ENCODE data around the gene ITGB4. TPM values are rescaled to one million over a fixed set of nuclear protein-coding genes. Genes with fewer than 3 reads are reported as not detected.
A peak's percentile ranks its signal among the peaks of the same experiment; 100 is the strongest.

Gene ITGB4
- total RNA-seq, 6 experiments from 2014 or later, result 0.92 to 4.1 (median 2.0) TPM

DNA sequence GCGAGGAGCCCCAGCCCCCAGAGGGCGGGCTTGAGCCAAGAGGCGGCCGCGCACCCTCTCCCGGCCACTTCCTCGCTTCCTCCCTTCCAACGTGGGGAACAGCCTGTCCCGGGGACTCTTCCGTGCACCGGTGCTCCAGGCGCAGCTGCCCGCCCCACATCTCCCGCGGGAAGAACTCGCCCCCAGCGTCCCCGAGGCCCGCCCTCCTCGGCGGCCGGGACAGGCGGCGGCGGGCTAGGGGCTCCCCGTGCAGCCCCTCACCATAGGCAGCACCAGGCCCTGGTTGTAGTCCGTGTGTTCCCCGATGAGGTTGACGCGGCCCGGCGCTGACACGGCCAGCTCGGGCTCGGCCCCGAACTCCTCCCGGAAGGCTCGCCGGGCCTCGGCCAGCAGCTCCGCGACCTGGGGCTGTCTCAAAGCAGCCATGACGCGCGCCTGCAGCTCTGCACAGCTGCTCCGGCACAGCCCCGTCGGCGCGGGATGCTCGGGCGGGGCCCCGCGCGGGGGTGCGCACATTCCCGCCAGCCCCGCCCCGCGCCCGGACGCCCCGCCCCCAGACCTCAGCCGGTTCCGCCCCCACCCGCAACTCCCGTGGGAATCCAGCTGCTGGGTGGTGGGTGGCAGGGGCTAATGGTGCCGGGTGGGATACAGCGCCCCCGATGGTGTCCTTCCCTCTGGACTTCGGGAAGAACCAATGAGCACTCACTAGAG lies 43.6 kb downstream of the ITGB4 start, which contains the start of gene GALK1:
GALK1 (minus strand) TSS at position 482 of the 711 bp plus-strand sequence; CDS start at position 426, 56 bp downstream.
- peaks cover 0 to 20% (median 7%) of the 10 kb centered on the region in 4 donors for H3K4me1 ChIP-seq
- peak; percentile 69 for TF ChIP-seq POLR2A (IDR thresholded peaks at IDR 0.05)
- TF ChIP-seq, protein P1, sequence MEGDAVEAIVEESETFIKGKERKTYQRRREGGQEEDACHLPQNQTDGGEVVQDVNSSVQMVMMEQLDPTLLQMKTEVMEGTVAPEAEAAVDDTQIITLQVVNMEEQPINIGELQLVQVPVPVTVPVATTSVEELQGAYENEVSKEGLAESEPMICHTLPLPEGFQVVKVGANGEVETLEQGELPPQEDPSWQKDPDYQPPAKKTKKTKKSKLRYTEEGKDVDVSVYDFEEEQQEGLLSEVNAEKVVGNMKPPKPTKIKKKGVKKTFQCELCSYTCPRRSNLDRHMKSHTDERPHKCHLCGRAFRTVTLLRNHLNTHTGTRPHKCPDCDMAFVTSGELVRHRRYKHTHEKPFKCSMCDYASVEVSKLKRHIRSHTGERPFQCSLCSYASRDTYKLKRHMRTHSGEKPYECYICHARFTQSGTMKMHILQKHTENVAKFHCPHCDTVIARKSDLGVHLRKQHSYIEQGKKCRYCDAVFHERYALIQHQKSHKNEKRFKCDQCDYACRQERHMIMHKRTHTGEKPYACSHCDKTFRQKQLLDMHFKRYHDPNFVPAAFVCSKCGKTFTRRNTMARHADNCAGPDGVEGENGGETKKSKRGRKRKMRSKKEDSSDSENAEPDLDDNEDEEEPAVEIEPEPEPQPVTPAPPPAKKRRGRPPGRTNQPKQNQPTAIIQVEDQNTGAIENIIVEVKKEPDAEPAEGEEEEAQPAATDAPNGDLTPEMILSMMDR (IDR thresholded peaks at IDR 0.05), result peak; percentile 54 to 61 (median 58)
- 2% methylated on average over 11 of the region's 71 CpGs for WGBS (ENCODE audit: insufficient coverage, low coverage, low lambda C conversion rate, missing lambda C conversion rate)
- H3K27me3 ChIP-seq, result no peaks in the 10 kb centered on the region
- peak; percentile 76 to 89 (median 85) for ATAC-seq
- H3K4me3 ChIP-seq, result peak within 1 kb of the TSS; percentile 72 to 82 (median 74)
- peak within 1 kb of the TSS; percentile 66 to 84 (median 72) for H3K27ac ChIP-seq
- intact Hi-C loops (cut with DNase I), result no loop called here
- H3K9me3 ChIP-seq, result no peaks in the 10 kb centered on the region
- DNase-seq, result peak; percentile 81 to 86 (median 84)
- H3K36me3 ChIP-seq, result no peaks in the 10 kb centered on the region

DNA sequence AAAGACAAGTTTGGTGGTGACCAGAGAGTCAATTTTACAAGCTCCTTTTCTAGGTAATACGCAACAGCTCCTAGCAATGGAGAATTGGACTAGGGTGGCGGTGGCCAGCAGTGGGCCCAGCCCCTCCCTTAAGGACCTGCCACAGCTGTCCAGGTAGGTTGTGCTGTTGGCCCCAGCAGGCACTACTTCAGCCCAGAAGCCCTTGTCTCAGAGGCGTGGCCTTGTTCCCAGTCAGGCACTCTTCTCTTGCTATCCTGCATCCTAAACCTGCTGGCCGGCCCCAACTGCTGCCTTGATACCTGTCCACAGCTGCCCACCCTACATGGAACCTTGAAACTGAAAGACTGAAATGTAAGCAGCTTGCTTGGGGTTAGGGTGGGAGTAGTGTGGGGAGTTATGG lies 44.7 kb downstream of the ITGB4 start:
- Histone ChIP-seq H3K9me3 (no peaks in the 10 kb centered on the region), H3K4me1 (peaks cover 0 to 31% (median 12%) of the 10 kb centered on the region in 4 donors), H3K27me3 (no peaks in the 10 kb centered on the region), H3K36me3 (no peaks in the 10 kb centered on the region), H3K27ac (peak overlapping the region in 1 of 3 donors; percentile 72), H3K4me3 (no peak overlapping the region)
- DNase-seq (peak in 2 of 3 donors; percentile 18 to 46), ATAC-seq (no peak)
- intact Hi-C loops (cut with DNase I), result no loop called here
- TF ChIP-seq, protein P1 (IDR thresholded peaks at IDR 0.05), result no peak
- no peak for TF ChIP-seq POLR2A (IDR thresholded peaks at IDR 0.05)
- 83% methylated on average over 2 of the region's 4 CpGs for WGBS (ENCODE audit: insufficient coverage, low coverage, low lambda C conversion rate, missing lambda C conversion rate)

DNA sequence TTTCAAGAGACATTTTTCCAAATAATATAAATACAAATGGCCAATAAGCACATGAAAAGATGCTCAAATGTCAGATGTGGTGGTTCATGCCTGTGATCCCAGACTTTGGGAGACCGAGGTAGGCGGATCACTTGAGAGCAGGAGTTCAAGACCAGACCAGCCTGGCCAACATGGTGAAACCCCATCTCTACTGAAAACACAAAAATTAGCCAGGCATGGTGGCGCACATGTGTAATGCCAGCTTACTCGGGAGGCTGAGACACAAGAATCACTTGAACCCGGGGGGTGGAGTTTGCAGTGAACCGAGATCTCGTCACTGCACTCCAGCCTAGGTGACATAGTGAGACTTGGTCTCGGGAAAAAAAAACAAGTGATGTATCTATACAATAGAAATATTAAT lies 46.6 kb downstream of the ITGB4 start:
- WGBS (ENCODE audit: insufficient coverage, low coverage, low lambda C conversion rate, missing lambda C conversion rate), result 87% methylated on average over 6 of the region's 8 CpGs
- TF ChIP-seq, protein P1 (IDR thresholded peaks at IDR 0.05), result no peak
- no peak for TF ChIP-seq POLR2A (IDR thresholded peaks at IDR 0.05)
- Histone ChIP-seq H3K4me1 (peaks cover 0 to 50% (median 14%) of the 10 kb centered on the region in 4 donors), H3K36me3 (no peaks in the 10 kb centered on the region), H3K4me3 (no peak overlapping the region), H3K27ac (no peak overlapping the region), H3K9me3 (no peaks in the 10 kb centered on the region), H3K27me3 (no peaks in the 10 kb centered on the region)
- DNase-seq (peak in 2 of 3 donors; percentile 3 to 27), ATAC-seq (no peak)
- intact Hi-C loops (cut with DNase I), result no loop called here

DNA sequence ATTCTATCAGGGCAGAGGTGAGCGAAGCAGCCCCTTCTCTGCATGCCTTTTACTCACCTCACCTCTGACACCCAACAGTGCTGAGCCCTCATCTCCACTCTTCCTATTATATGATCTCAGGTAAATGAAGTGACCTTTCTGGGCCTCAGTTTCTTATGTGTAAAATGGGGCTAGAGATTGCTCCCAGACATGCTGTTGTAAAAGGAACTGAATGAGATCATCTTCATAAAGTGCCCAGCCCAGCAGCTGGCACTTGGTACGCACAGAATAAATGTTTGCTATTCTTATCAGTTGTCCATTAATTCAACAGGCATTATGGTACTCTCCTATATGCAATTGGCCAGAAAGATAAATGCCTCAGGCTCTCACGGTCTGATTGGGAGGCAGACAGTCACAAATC lies 48.3 kb downstream of the ITGB4 start:
- ATAC-seq, result peak; percentile 1 to 45 (median 24)
- peak overlapping the region in 2 of 3 donors; percentile 4 to 47 for H3K27ac ChIP-seq
- 56% methylated on average over 3 of the region's 3 CpGs for WGBS (ENCODE audit: insufficient coverage, low coverage, low lambda C conversion rate, missing lambda C conversion rate)

More for the DNA sequence above, 48.3 kb downstream of the ITGB4 start:
- intact Hi-C loops (cut with DNase I), result no loop called here
- no peak overlapping the region for H3K4me3 ChIP-seq
- H3K9me3 ChIP-seq, result no peaks in the 10 kb centered on the region
- no peaks in the 10 kb centered on the region for H3K27me3 ChIP-seq
- TF ChIP-seq, protein P1 (IDR thresholded peaks at IDR 0.05), result no peak
- TF ChIP-seq POLR2A (IDR thresholded peaks at IDR 0.05), result no peak
- peaks cover 0 to 41% (median 10%) of the 10 kb centered on the region in 4 donors for H3K4me1 ChIP-seq
- no peaks in the 10 kb centered on the region for H3K36me3 ChIP-seq
- DNase-seq, result peak in 1 of 3 donors; percentile 41
